Esophagus muscularis mucosa (tissue), 4 donors: ENCODE data around the gene SLC10A4.

ENCODE experiments used
- EP300 ChIP-seq: sonication (generic); formaldehyde crosslinking; IDR thresholded peaks from one replicate; pipeline ENCODE4 v1.6.1; 2017; ENCODE audit warnings: antibody characterized with exemption
- POLR2A ChIP-seq: fragments of 450-650 bp; IDR thresholded peaks from one replicate; pipeline ENCODE4 v1.6.1; 2017; ENCODE audit warnings: antibody characterized with exemption, moderate library complexity, mild to moderate bottlenecking, low read depth
- TF ChIP-seq, protein P1 (sequence below), 3 experiments: fragments of 200-600 bp in 2 of 3; fragments of 450-650 bp in 1 of 3; sonication (generic) in 2 of 3; IDR thresholded peaks; one replicate each; pipeline ENCODE4 v1.5.1; 2017 to 2019; ENCODE audit warnings: antibody characterized with exemption in 3 of 3, mild to moderate bottlenecking in 2 of 3, moderate library complexity in 1 of 3

DNA sequence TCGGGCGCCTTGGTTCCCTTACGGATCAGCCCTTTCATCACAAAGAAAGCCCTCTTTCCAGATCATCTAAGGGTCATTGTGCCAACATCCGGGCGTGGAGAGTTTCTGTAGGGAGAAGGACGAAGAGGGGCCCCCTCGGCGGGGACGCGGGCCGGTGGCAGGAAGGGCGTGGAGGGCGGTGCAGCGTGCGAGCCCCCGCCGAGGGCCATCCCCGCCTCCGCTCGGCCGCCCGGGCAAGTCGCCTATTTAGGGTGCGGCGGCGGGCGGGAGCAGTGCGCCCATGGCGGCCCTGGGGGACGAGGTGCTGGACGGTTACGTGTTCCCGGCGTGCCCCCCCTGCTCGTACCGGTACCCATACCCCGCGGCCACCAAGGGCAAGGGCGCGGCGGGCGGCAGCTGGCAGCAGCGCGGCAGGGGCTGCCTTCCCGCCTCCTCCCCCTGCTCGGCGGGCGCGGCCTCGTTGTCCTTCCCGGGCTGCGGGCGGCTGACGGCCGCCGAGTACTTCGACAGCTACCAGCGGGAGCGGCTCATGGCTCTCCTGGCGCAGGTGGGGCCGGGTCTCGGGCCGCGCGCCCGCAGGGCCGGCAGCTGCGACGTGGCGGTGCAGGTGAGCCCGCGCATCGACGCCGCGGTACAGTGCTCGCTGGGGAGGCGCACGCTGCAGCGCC is 7.0 kb downstream of the SLC10A4 start, which contains the start of gene ZAR1:
- TF ChIP-seq, protein P1, sequence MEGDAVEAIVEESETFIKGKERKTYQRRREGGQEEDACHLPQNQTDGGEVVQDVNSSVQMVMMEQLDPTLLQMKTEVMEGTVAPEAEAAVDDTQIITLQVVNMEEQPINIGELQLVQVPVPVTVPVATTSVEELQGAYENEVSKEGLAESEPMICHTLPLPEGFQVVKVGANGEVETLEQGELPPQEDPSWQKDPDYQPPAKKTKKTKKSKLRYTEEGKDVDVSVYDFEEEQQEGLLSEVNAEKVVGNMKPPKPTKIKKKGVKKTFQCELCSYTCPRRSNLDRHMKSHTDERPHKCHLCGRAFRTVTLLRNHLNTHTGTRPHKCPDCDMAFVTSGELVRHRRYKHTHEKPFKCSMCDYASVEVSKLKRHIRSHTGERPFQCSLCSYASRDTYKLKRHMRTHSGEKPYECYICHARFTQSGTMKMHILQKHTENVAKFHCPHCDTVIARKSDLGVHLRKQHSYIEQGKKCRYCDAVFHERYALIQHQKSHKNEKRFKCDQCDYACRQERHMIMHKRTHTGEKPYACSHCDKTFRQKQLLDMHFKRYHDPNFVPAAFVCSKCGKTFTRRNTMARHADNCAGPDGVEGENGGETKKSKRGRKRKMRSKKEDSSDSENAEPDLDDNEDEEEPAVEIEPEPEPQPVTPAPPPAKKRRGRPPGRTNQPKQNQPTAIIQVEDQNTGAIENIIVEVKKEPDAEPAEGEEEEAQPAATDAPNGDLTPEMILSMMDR (IDR thresholded peaks at IDR 0.05): no peak
- TF ChIP-seq EP300 (no peak), POLR2A (no peak)
